NT2/D1 (cell line): Measurements from ENCODE around the gene FEZ2.
"Not testable (repeated sequence)": the region's sequence is repeated elsewhere in the genome, so short reads cannot be mapped to it uniquely, and the experiment has no call there.

Experiments used
- DNase-seq: peaks from one replicate; pipeline ENCODE4 v3.0.0-alpha.2; 2011; ENCODE audit warnings: low read depth, low spot score
- H3K27me3 ChIP-seq: 2 replicates; pipeline ENCODE4 v1.6.0; 2011; ENCODE audit warnings: mild to moderate bottlenecking; ENCODE audit not compliant: insufficient read length, insufficient read depth
- H3K36me3 ChIP-seq: 2 replicates; pipeline ENCODE4 v1.6.1; 2011; ENCODE audit warnings: mild to moderate bottlenecking, low read length, mixed read lengths; ENCODE audit not compliant: insufficient read depth, insufficient read length
- H3K4me1 ChIP-seq: 2 replicates; pipeline ENCODE4 v1.5.1; 2011; ENCODE audit not compliant: insufficient read depth, insufficient read length
- H3K4me3 ChIP-seq: 2 replicates; pipeline ENCODE4 v1.5.1; 2011; ENCODE audit warnings: low read depth; ENCODE audit not compliant: insufficient read length
- H3K9ac ChIP-seq: 2 replicates; pipeline ENCODE4 v1.6.0; 2011; ENCODE audit warnings: low read depth; ENCODE audit not compliant: insufficient read length
- H3K9me3 ChIP-seq: 2 replicates; pipeline ENCODE4 v1.5.1; 2011; ENCODE audit warnings: mild to moderate bottlenecking, low read length; ENCODE audit not compliant: insufficient read depth
- SUZ12 ChIP-seq: IDR thresholded peaks from 2 replicates; pipeline ENCODE4 v1.6.1; 2011; ENCODE audit not compliant: insufficient read length, insufficient read depth; ENCODE audit errors: extremely low read depth
- YY1 ChIP-seq: IDR thresholded peaks from 2 replicates; pipeline ENCODE4 v1.6.1; 2011; ENCODE audit not compliant: insufficient read length, insufficient read depth
- ZNF274 ChIP-seq: IDR thresholded peaks from 2 replicates; pipeline ENCODE4 v1.6.1; 2011; ENCODE audit warnings: mild to moderate bottlenecking, low read depth, low read length

Gene FEZ2

GRCh38 chr2:36607947-36608346 is 10.0 kb upstream of the FEZ2 start:
- TF ChIP-seq YY1 (no peak), ZNF274 (no peak), SUZ12 (no peak)

GRCh38 chr2:36606925-36607324 is 9.0 kb upstream of the FEZ2 start:
- H3K36me3 ChIP-seq, result no peaks in the 10 kb centered on the region
- H3K9ac ChIP-seq, result no peak overlapping the region
- H3K9me3 ChIP-seq, result no peaks in the 10 kb centered on the region
- TF ChIP-seq ZNF274, result no peak
- no peak for TF ChIP-seq SUZ12
- TF ChIP-seq YY1, result no peak
- no peak overlapping the region for H3K4me3 ChIP-seq
- H3K27me3 ChIP-seq, result no peaks in the 10 kb centered on the region
- DNase-seq, result no peak
- no peaks in the 10 kb centered on the region for H3K4me1 ChIP-seq

More at GRCh38 chr2:36607947-36608346, 10.0 kb upstream of the FEZ2 start:
- Histone ChIP-seq H3K27me3 (no peaks in the 10 kb centered on the region), H3K4me1 (no peaks in the 10 kb centered on the region), H3K9me3 (no peaks in the 10 kb centered on the region), H3K4me3 (no peak overlapping the region), H3K36me3 (no peaks in the 10 kb centered on the region), H3K9ac (no peak overlapping the region)
- DNase-seq, result no peak

- H3K36me3 ChIP-seq, result no peaks in the 10 kb centered on the region
- H3K9ac ChIP-seq, result no peak overlapping the region
- DNase-seq, result no peak
- no peak for TF ChIP-seq ZNF274
- no peak for TF ChIP-seq YY1
- TF ChIP-seq SUZ12, result no peak
- H3K27me3 ChIP-seq, result no peaks in the 10 kb centered on the region
- no peaks in the 10 kb centered on the region for H3K4me1 ChIP-seq
- no peaks in the 10 kb centered on the region for H3K9me3 ChIP-seq
- no peak overlapping the region for H3K4me3 ChIP-seq
Measured at GRCh38 chr2:36605273-36605672, 7.3 kb upstream of the FEZ2 start.

GRCh38 chr2:36603629-36604028 is 5.7 kb upstream of the FEZ2 start:
- H3K4me3 ChIP-seq, H3K27me3 ChIP-seq, DNase-seq, H3K9me3 ChIP-seq, H3K4me1 ChIP-seq, H3K36me3 ChIP-seq, H3K9ac ChIP-seq: not testable (repeated sequence)

- H3K36me3 ChIP-seq, result peaks cover 15% of the 10 kb centered on the region
- no peak for DNase-seq
- H3K9ac ChIP-seq, result peak overlapping the region; percentile 27
Measured at GRCh38 chr2:36597003-36597531, 901 bp downstream of the FEZ2 start.

GRCh38 chr2:36596397-36596796 is 1.6 kb downstream of the FEZ2 start:
- Histone ChIP-seq H3K4me3 (no peak overlapping the region), H3K36me3 (peaks cover 15% of the 10 kb centered on the region), H3K9ac (no peak overlapping the region), H3K27me3 (no peaks in the 10 kb centered on the region), H3K4me1 (no peaks in the 10 kb centered on the region), H3K9me3 (peaks cover 8% of the 10 kb centered on the region; the same call in 1 of the 2 replicates)
- no peak for DNase-seq
- TF ChIP-seq SUZ12 (no peak), YY1 (no peak), ZNF274 (no peak)

More at GRCh38 chr2:36597003-36597531, 901 bp downstream of the FEZ2 start:
- no peaks in the 10 kb centered on the region for H3K27me3 ChIP-seq
- H3K9me3 ChIP-seq, result peaks cover 8% of the 10 kb centered on the region; the same call in 1 of the 2 replicates
- TF ChIP-seq ZNF274, result no peak
- TF ChIP-seq YY1, result no peak
- no peak for TF ChIP-seq SUZ12
- H3K4me3 ChIP-seq, result peak overlapping the region; percentile 41
- H3K4me1 ChIP-seq, result no peaks in the 10 kb centered on the region

GRCh38 chr2:36594849-36595248 is 3.1 kb downstream of the FEZ2 start:
- Histone ChIP-seq H3K9me3 (peaks cover 8% of the 10 kb centered on the region; the same call in 1 of the 2 replicates), H3K4me1 (no peaks in the 10 kb centered on the region), H3K36me3 (peaks cover 25% of the 10 kb centered on the region), H3K9ac (no peak overlapping the region), H3K4me3 (no peak overlapping the region), H3K27me3 (no peaks in the 10 kb centered on the region)
- TF ChIP-seq SUZ12 (no peak), ZNF274 (no peak), YY1 (no peak)
- no peak for DNase-seq
